Bronchial epithelial cell (primary cell): Measurements from ENCODE around the gene PCED1B. TPM values are rescaled to one million over a fixed set of nuclear protein-coding genes. Genes with fewer than 3 reads are reported as not detected.

ENCODE experiments used
- DNase-seq: peaks from one replicate; pipeline ENCODE4 v3.0.0-alpha.2; 2010; ENCODE audit warnings: low read depth
- FAIRE-seq: peaks from 2 replicates; lab custom pipeline; 2011; peaks lifted over from hg19 to GRCh38; lab: Jason Lieb, UNC
- H3K27me3 ChIP-seq: 2 replicates; pipeline ENCODE4 v1.5.1; 2011; ENCODE audit warnings: low read length; ENCODE audit not compliant: control insufficient read depth, insufficient read depth
- H3K36me3 ChIP-seq: 2 replicates; pipeline ENCODE4 v1.5.1; 2011; ENCODE audit warnings: low read length; ENCODE audit not compliant: control insufficient read depth, insufficient read depth
- H3K4me3 ChIP-seq: 2 replicates; pipeline ENCODE4 v1.5.1; 2011; ENCODE audit warnings: mild to moderate bottlenecking, low read depth, low read length, control low read depth
- total RNA-seq: library from RNA; depleted of rRNA; stranded (reverse); fragments of >200 nt; gene quantifications from 2 replicates; pipeline ENCODE4 v1.2.1, GENCODE V29; 2014
- TF ChIP-seq, protein P1 (sequence below): IDR thresholded peaks from 2 replicates; pipeline ENCODE4 v1.5.1; 2011; ENCODE audit warnings: mild to moderate bottlenecking, moderate library complexity, low read length, control low read depth, inconsistent platforms; ENCODE audit not compliant: insufficient read depth, severe bottlenecking

The PCED1B gene
- total RNA-seq, 1 donor from 2014 or later: 1.3 TPM

DNA sequence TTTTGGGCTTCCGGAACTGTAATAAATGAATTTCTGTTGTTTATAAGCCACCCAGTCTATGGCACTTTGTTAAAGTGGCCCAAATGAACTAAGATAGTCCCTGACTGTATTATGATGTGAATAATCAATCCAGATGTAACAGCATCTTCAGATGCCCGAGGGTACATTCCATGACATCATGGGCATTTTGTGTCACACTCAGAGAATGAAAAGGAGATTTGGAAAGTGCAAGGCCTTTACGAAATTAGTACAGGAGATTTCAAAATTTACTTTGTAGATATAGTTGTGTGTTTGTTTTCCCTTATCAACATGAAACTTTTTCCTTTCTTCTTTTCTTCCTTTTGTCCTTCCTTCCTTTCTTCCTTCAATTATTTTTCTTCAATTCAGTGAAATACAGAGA, 54.6 kb downstream of the PCED1B start:
- DNase-seq (peak; percentile 13), FAIRE-seq (no peak)
- H3K27me3 ChIP-seq: no peaks in the 10 kb centered on the region
- TF ChIP-seq, protein P1, sequence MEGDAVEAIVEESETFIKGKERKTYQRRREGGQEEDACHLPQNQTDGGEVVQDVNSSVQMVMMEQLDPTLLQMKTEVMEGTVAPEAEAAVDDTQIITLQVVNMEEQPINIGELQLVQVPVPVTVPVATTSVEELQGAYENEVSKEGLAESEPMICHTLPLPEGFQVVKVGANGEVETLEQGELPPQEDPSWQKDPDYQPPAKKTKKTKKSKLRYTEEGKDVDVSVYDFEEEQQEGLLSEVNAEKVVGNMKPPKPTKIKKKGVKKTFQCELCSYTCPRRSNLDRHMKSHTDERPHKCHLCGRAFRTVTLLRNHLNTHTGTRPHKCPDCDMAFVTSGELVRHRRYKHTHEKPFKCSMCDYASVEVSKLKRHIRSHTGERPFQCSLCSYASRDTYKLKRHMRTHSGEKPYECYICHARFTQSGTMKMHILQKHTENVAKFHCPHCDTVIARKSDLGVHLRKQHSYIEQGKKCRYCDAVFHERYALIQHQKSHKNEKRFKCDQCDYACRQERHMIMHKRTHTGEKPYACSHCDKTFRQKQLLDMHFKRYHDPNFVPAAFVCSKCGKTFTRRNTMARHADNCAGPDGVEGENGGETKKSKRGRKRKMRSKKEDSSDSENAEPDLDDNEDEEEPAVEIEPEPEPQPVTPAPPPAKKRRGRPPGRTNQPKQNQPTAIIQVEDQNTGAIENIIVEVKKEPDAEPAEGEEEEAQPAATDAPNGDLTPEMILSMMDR: no peak
- H3K4me3 ChIP-seq: no peak overlapping the region
- peaks cover 2% of the 10 kb centered on the region for H3K36me3 ChIP-seq

DNA sequence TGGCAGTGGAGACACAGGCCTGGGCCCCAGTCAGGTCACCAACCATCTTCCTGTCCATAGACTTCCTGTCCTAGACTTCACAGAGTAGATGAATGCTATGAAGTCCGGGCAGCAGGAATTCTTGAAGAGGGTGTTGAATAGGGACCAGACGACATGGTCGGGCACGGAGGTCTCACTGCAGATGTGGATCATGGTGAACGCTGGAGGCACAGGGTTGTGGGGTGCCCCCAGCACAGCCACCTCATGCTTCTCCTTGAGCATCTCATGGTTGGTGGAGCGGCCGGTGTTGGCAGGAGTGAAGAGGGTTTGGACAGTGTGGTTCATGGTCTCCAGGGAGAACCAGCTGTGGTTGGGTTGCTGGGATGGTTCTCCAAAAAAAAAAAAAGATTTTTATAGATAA, 56.2 kb downstream of the PCED1B start:
- no peak overlapping the region for H3K4me3 ChIP-seq
- FAIRE-seq (no peak), DNase-seq (no peak)
- H3K36me3 ChIP-seq: peaks cover 2% of the 10 kb centered on the region
- no peaks in the 10 kb centered on the region for H3K27me3 ChIP-seq
- TF ChIP-seq, protein P1: no peak

DNA sequence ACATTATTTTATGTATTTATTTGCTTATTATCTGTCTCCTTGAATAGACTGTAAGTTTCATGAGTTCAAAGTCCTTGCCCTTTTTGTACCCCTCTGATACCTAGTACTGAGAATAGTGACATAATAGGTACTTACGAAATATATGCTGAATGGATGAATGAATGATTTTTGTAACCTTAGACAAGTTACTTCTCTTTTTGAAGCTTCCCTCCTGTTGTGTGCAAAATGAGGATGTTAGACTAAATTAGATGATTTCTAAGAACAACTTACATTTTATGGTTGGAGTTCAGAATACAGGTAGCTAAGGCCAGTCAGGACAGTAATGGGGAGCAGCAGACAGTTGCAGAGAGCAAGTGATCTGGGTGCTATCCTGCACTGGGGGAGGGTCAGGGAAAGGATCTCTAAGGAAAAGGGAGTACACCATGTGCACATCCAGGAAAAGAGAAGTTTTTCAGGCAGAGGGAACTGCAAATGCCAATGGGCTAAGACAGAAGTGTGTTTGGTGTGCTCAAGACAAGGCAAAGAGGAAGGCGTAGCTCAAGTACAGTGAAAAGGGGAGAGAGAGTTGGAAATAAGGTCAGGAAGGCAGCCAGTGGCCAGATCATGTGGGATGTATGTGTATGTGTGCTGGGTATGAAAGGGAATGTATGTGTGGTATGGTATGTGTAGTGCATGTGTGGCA, 59.7 kb downstream of the PCED1B start:
- DNase-seq (no peak), FAIRE-seq (no peak)
- no peak overlapping the region for H3K4me3 ChIP-seq
- no peaks in the 10 kb centered on the region for H3K27me3 ChIP-seq
- peaks cover 5% of the 10 kb centered on the region for H3K36me3 ChIP-seq
- TF ChIP-seq, protein P1: no peak

DNA sequence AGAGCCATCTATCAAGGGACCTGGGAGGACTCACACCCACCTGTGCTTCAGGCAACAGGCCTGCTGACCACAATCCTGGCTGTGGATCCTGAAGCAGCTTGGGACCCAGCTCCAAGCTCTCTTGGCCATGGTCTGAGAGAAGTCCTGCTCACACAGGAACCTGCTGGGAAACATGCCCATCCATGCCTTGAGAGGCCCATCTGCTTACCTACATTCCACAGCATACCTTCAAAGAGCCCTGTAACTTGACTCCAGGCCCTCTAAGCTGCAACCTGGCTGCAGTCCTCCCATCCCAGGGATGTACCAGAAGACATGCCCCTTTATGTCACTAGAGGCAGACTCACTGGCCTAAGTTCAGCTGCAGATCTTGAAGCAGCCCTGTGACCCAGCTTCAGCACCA, 62.0 kb downstream of the PCED1B start:
- FAIRE-seq: no peak
- TF ChIP-seq, protein P1: no peak
- H3K27me3 ChIP-seq: no peaks in the 10 kb centered on the region
- H3K4me3 ChIP-seq: no peak overlapping the region
- peak; percentile 33 for DNase-seq
- H3K36me3 ChIP-seq: peaks cover 2% of the 10 kb centered on the region

DNA sequence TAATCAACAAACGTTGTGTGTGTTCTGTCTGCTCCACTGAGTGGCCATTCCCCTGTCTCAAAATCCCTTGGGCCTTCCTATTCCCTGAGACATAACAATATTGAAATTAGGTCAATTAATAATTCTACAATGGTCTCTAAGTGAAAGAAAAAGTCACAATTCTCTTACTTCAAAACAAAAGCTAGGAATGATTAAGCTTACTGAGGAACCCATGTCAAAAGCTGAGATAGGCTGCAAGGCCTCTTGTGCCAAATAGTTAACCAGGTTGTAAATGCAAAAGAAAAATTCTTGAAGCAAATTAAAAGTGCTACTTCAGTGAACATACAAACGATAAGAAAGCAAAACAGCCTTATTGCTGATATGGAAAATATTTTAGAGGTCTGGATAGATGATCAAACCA, 65.3 kb downstream of the PCED1B start:
- FAIRE-seq (no peak), DNase-seq (no peak)
- Histone ChIP-seq H3K27me3 (no peaks in the 10 kb centered on the region), H3K4me3 (no peak overlapping the region), H3K36me3 (peaks cover 2% of the 10 kb centered on the region)
- TF ChIP-seq, protein P1: no peak

DNA sequence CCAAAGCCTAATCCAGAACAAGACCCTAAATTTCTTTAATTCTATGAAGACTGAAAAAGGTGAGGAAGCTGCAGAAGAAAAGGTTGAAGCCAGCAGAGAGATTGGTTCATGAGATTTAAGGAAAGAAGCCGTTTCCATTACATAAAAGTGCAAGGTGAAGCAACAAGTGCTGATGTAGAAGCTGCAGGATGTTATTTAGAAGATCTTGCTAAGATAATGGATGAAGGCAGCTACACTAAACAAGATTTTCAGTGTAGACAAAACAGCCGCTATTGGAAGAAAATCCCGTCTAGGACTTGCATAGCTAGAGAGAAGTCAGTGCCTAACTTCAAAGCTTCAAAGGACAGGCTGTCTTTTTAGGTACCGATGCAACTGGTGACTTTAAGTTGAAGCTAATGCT, 65.8 kb downstream of the PCED1B start:
- no peak overlapping the region for H3K4me3 ChIP-seq
- FAIRE-seq (no peak), DNase-seq (no peak)
- H3K27me3 ChIP-seq: no peaks in the 10 kb centered on the region
- TF ChIP-seq, protein P1: no peak
- peaks cover 2% of the 10 kb centered on the region for H3K36me3 ChIP-seq
